Measurements from ENCODE around the gene RMP24.

- TF ChIP-seq CTCF (IDR thresholded peaks at IDR 0.05) (no peak), HMGXB4 (CRISPR knock-in tag; IDR thresholded peaks at IDR 0.05) (no peak), CREB1 (CRISPR knock-in tag; IDR thresholded peaks at IDR 0.05) (no peak), STAT6 (CRISPR knock-in tag; conservative IDR thresholded peaks at IDR 0.05; ENCODE audit: low read depth) (no peak), ATF2 (CRISPR knock-in tag; IDR thresholded peaks at IDR 0.05; ENCODE audit: borderline replicate concordance, low read depth) (no peak), NFYB (CRISPR knock-in tag; conservative IDR thresholded peaks at IDR 0.05; ENCODE audit: low read depth) (no peak), PREB (CRISPR knock-in tag; IDR thresholded peaks at IDR 0.05; ENCODE audit: borderline replicate concordance) (no peak)
These were observed 1.7 kb downstream of the RMP24 start for GRCh38 chr18:35974181-35974580.

Measured in WTC11 (cell line).